Mesenchymal stem cell (in vitro differentiated cells and primary cell): Measurements from ENCODE around the gene KCNN3.

ENCODE experiments used
- DNase-seq: peaks from one replicate; pipeline ENCODE4 v3.0.0-alpha.2; 2013
- H2AFZ ChIP-seq: one replicate; pipeline ENCODE4 v1.6.1; 2013; ENCODE audit warnings: low read depth, mild to moderate bottlenecking, control low read depth, inconsistent platforms, low read length, moderate library complexity
- H2AK5ac ChIP-seq: 2 replicates; pipeline ENCODE4 v1.6.1; 2013; ENCODE audit warnings: low read length, moderate library complexity, mild to moderate bottlenecking, inconsistent platforms; ENCODE audit not compliant: severe bottlenecking
- H2BK120ac ChIP-seq: one replicate; pipeline ENCODE4 v1.6.1; 2013; ENCODE audit warnings: low read depth, mild to moderate bottlenecking, inconsistent platforms, low read length, moderate library complexity
- H2BK12ac ChIP-seq, 2 experiments: one replicate each; pipeline ENCODE4 v1.6.1; 2013; ENCODE audit warnings: inconsistent platforms in 2 of 2, low read length in 2 of 2, mild to moderate bottlenecking in 2 of 2, moderate library complexity in 2 of 2, control low read depth in 1 of 2
- H2BK15ac ChIP-seq: one replicate; pipeline ENCODE4 v1.6.1; 2013; ENCODE audit warnings: mild to moderate bottlenecking, low read depth, inconsistent platforms; ENCODE audit not compliant: poor library complexity, severe bottlenecking
- H2BK5ac ChIP-seq: 2 replicates; pipeline ENCODE4 v1.6.1; 2013; ENCODE audit warnings: low read depth, mild to moderate bottlenecking, low read length, control low read depth, inconsistent platforms; ENCODE audit not compliant: poor library complexity, severe bottlenecking
- H3K14ac ChIP-seq, 2 experiments: one replicate each; pipeline ENCODE4 v1.6.1; 2013; ENCODE audit warnings: inconsistent platforms in 2 of 2, low read length in 2 of 2, control low read depth in 1 of 2, mild to moderate bottlenecking in 1 of 2, moderate library complexity in 1 of 2
- H3K18ac ChIP-seq, 2 experiments: one replicate each; pipeline ENCODE4 v1.6.1; 2013; ENCODE audit warnings: inconsistent platforms in 2 of 2, low read length in 2 of 2, control low read depth in 1 of 2, low read depth in 1 of 2, mild to moderate bottlenecking in 1 of 2
- H3K23ac ChIP-seq, 2 experiments: one replicate each; pipeline ENCODE4 v1.6.1; 2013; ENCODE audit warnings: inconsistent platforms in 2 of 2, low read length in 2 of 2, mild to moderate bottlenecking in 2 of 2, moderate library complexity in 2 of 2, control low read depth in 1 of 2
- H3K27ac ChIP-seq: 2 replicates; pipeline ENCODE4 v1.5.1; 2013; ENCODE audit warnings: mild to moderate bottlenecking, moderate library complexity, low read length, control low read depth, inconsistent platforms; ENCODE audit not compliant: poor library complexity, severe bottlenecking
- H3K27me3 ChIP-seq, 2 experiments: 2 replicates each; pipeline versions ENCODE4 v1.6.1 to v1.7.0; 2013; ENCODE audit warnings: low read length in 2 of 2, mild to moderate bottlenecking in 2 of 2, moderate library complexity in 2 of 2, control low read depth in 1 of 2, inconsistent platforms in 1 of 2; ENCODE audit not compliant: control insufficient read depth in 1 of 2, insufficient read depth in 1 of 2
- H3K36me3 ChIP-seq, 2 experiments: 2 replicates each; pipeline versions ENCODE4 v1.6.1 to v1.7.0; 2013; ENCODE audit warnings: low read length in 2 of 2, control low read depth in 1 of 2, inconsistent platforms in 1 of 2, low read depth in 1 of 2, mild to moderate bottlenecking in 1 of 2; ENCODE audit not compliant: insufficient read depth in 2 of 2, control insufficient read depth in 1 of 2
- H3K4ac ChIP-seq, 2 experiments: one replicate each; pipeline ENCODE4 v1.6.1; 2013; ENCODE audit warnings: inconsistent platforms in 2 of 2, low read length in 2 of 2, mild to moderate bottlenecking in 2 of 2, moderate library complexity in 2 of 2, control low read depth in 1 of 2, low read depth in 1 of 2
- H3K4me1 ChIP-seq: 2 replicates; pipeline ENCODE4 v1.6.1; 2013; ENCODE audit warnings: low read depth, low read length, control low read depth; ENCODE audit not compliant: control insufficient read depth, insufficient read depth
- H3K4me2 ChIP-seq: 2 replicates; pipeline ENCODE4 v1.6.1; 2013; ENCODE audit warnings: low read length, mild to moderate bottlenecking, inconsistent platforms; ENCODE audit not compliant: poor library complexity, severe bottlenecking
- H3K4me3 ChIP-seq, 2 experiments: 2 replicates each; pipeline versions ENCODE4 v1.5.1 to v1.7.0; 2013; ENCODE audit warnings: low read length in 2 of 2, mild to moderate bottlenecking in 2 of 2, control low read depth in 1 of 2, low read depth in 1 of 2; ENCODE audit not compliant: insufficient read depth in 1 of 2
- H3K79me1 ChIP-seq: replicated peaks from 2 replicates; pipeline ENCODE4 v1.6.1; 2013; ENCODE audit warnings: mild to moderate bottlenecking, control low read depth, low read length, inconsistent platforms; ENCODE audit not compliant: poor library complexity, severe bottlenecking
- H3K9ac ChIP-seq: 2 replicates; pipeline ENCODE4 v1.7.0; 2013; ENCODE audit warnings: mild to moderate bottlenecking, low read length, moderate library complexity
- H3K9me3 ChIP-seq: 2 replicates; pipeline ENCODE4 v1.7.0; 2013; ENCODE audit warnings: mild to moderate bottlenecking, low read length; ENCODE audit not compliant: control insufficient read depth
- H4K8ac ChIP-seq: one replicate; pipeline ENCODE4 v1.6.1; 2013; ENCODE audit warnings: inconsistent platforms, mild to moderate bottlenecking, low read length, moderate library complexity
- H4K91ac ChIP-seq: one replicate; pipeline ENCODE4 v1.6.1; 2013; ENCODE audit warnings: mild to moderate bottlenecking, low read length, inconsistent platforms
- WGBS: methylation state at CpG from one replicate; pipeline ENCODE4 v1.1.7; 2013; ENCODE audit warnings: mixed read lengths; 5-methylcytosine and 5-hydroxymethylcytosine counted together

KCNN3 gene

GRCh38 chr1:154663471-154664060 is 206.5 kb downstream of the KCNN3 start:
- Histone ChIP-seq H4K91ac (no peak overlapping the region), H2BK120ac (no peak overlapping the region), H3K9ac (no peak overlapping the region), H3K9me3 (no peaks in the 10 kb centered on the region), H3K4me2 (no peak overlapping the region), H3K4ac (no peak overlapping the region), H3K27me3 (peaks cover 33 to 35% of the 10 kb centered on the region in 2 experiments), H3K14ac (no peak overlapping the region), H4K8ac (no peak overlapping the region), H2AK5ac (no peak overlapping the region), H3K4me1 (no peaks in the 10 kb centered on the region), H2BK15ac (no peak overlapping the region), H2BK5ac (no peak overlapping the region), H3K79me1 (no peaks in the 10 kb centered on the region), H2AFZ (no peak overlapping the region), H2BK12ac (no peak overlapping the region), H3K36me3 (no peaks in the 10 kb centered on the region), H3K18ac (no peak overlapping the region), H3K23ac (no peak overlapping the region), H3K27ac (no peak overlapping the region), H3K4me3 (no peak overlapping the region)
- WGBS, result 39% methylated on average over 2 of the region's 2 CpGs
- no peak for DNase-seq

GRCh38 chr1:154661110-154661509 is 209.0 kb downstream of the KCNN3 start:
- Histone ChIP-seq H2BK15ac (no peak overlapping the region), H3K27ac (no peak overlapping the region), H3K79me1 (no peaks in the 10 kb centered on the region), H2AFZ (no peak overlapping the region), H3K27me3 (peaks cover 34 to 55% of the 10 kb centered on the region in 2 experiments), H3K4me3 (no peak overlapping the region), H3K9ac (no peak overlapping the region), H2BK5ac (no peak overlapping the region), H3K23ac (no peak overlapping the region), H4K91ac (no peak overlapping the region), H3K4me1 (no peaks in the 10 kb centered on the region), H3K18ac (no peak overlapping the region), H3K36me3 (no peaks in the 10 kb centered on the region), H3K4ac (no peak overlapping the region), H2BK12ac (no peak overlapping the region), H2AK5ac (no peak overlapping the region), H3K14ac (no peak overlapping the region), H2BK120ac (no peak overlapping the region), H3K4me2 (no peak overlapping the region), H4K8ac (no peak overlapping the region), H3K9me3 (no peaks in the 10 kb centered on the region)
- WGBS, result 43% methylated on average over 2 of the region's 2 CpGs
- no peak for DNase-seq

- H2BK120ac ChIP-seq, result no peak overlapping the region
- H2AFZ ChIP-seq, result no peak overlapping the region
- H3K9ac ChIP-seq, result no peak overlapping the region
- no peak overlapping the region for H2BK5ac ChIP-seq
- no peak overlapping the region for H3K14ac ChIP-seq
- no peak overlapping the region for H3K18ac ChIP-seq
- peaks cover 31 to 59% of the 10 kb centered on the region in 2 experiments for H3K27me3 ChIP-seq
- H3K36me3 ChIP-seq, result no peaks in the 10 kb centered on the region
- H2BK15ac ChIP-seq, result no peak overlapping the region
- peaks cover 3% of the 10 kb centered on the region for H3K9me3 ChIP-seq
- H2AK5ac ChIP-seq, result no peak overlapping the region
- no peak overlapping the region for H3K4ac ChIP-seq
- H4K8ac ChIP-seq, result no peak overlapping the region
- DNase-seq, result no peak
- 82% methylated on average over 2 of the region's 3 CpGs for WGBS
- no peak overlapping the region for H4K91ac ChIP-seq
- no peaks in the 10 kb centered on the region for H3K79me1 ChIP-seq
- no peak overlapping the region for H3K4me3 ChIP-seq
- no peak overlapping the region for H3K27ac ChIP-seq
- no peak overlapping the region for H2BK12ac ChIP-seq
- H3K4me2 ChIP-seq, result no peak overlapping the region
- no peak overlapping the region for H3K23ac ChIP-seq
- H3K4me1 ChIP-seq, result no peaks in the 10 kb centered on the region
Observed at GRCh38 chr1:154659823-154660592, 210.1 kb downstream of the KCNN3 start.

- Histone ChIP-seq H2BK15ac (no peak overlapping the region), H3K4me1 (no peaks in the 10 kb centered on the region), H3K27ac (no peak overlapping the region), H3K14ac (no peak overlapping the region), H2BK5ac (no peak overlapping the region), H4K91ac (no peak overlapping the region), H3K27me3 (peaks cover 20 to 69% of the 10 kb centered on the region in 2 experiments), H2AK5ac (no peak overlapping the region), H3K18ac (no peak overlapping the region), H3K23ac (no peak overlapping the region), H3K9me3 (peaks cover 11% of the 10 kb centered on the region), H2AFZ (no peak overlapping the region), H3K4me3 (no peak overlapping the region), H4K8ac (no peak overlapping the region), H3K4me2 (no peak overlapping the region), H2BK120ac (no peak overlapping the region), H3K9ac (no peak overlapping the region), H3K4ac (no peak overlapping the region), H2BK12ac (no peak overlapping the region), H3K79me1 (no peaks in the 10 kb centered on the region), H3K36me3 (no peaks in the 10 kb centered on the region)
- DNase-seq, result no peak
- 73% methylated on average over 2 of the region's 2 CpGs for whole genome bisulfite sequencing
Observed at GRCh38 chr1:154657556-154657955, 212.5 kb downstream of the KCNN3 start.
